ENCODE results near the gene BRD7.

- TF ChIP-seq CTCF (IDR thresholded peaks at IDR 0.05) = no peak
- TF ChIP-seq POLR2A (IDR thresholded peaks at IDR 0.05) = no peak
Observed at GRCh38 chr16:50414152-50414551, 45.4 kb upstream of the BRD7 start.

Data from testis (tissue), 2 donors.